ENCODE measurements around the gene SOX3. TPM values are rescaled to one million over a fixed set of nuclear protein-coding genes. Genes with fewer than 3 reads are reported as not detected.

Gene SOX3
- total RNA-seq, 1 experiment from 2014 or later, result not detected

GRCh38 chrX:140510306-140510676, 5.4 kb upstream of the SOX3 start:
- H3K9me3 ChIP-seq (ENCODE audit: control insufficient read depth in 1 of 2, insufficient read depth in 1 of 2, low read depth in 1 of 2, low read length in 2 of 2), result no peaks in the 10 kb centered on the region
- ATAC-seq, result no peak
- no peak overlapping the region for H3K4me3 ChIP-seq (replicated peaks in 1 of 2; ENCODE audit: low read depth in 1 of 2, low read length in 2 of 2)
- H3K4me2 ChIP-seq (ENCODE audit: low read length), result no peak overlapping the region
- no peaks in the 10 kb centered on the region for H3K79me2 ChIP-seq (ENCODE audit: insufficient read depth, low read length)
- ChIA-PET POLR2A (no interaction called here), CTCF (no interaction called here), RAD21 (ENCODE audit: low non-redundant PET in 1 of 2, low total read pairs in 2 of 2, uncharacterized antibody in 2 of 2, unreplicated experiment in 2 of 2) (no interaction called here)
- BruUV-seq (replicated peaks), result no TSS peak
- H2AFZ ChIP-seq (ENCODE audit: low read depth, low read length, poor library complexity, severe bottlenecking), result no peak overlapping the region
- H3K27me3 ChIP-seq (ENCODE audit: insufficient read depth, low read length), result no peaks in the 10 kb centered on the region
- H4K20me1 ChIP-seq (ENCODE audit: insufficient read depth), result no peaks in the 10 kb centered on the region
- no peaks in the 10 kb centered on the region for H3K4me1 ChIP-seq (ENCODE audit: control insufficient read depth in 1 of 2, insufficient read depth in 2 of 2, low read length in 2 of 2)
- no peak overlapping the region for H3K27ac ChIP-seq (ENCODE audit: low read depth, low read length)
- H3K36me3 ChIP-seq (ENCODE audit: control insufficient read depth in 1 of 2, insufficient read depth in 2 of 2, low read length in 2 of 2), result no peaks in the 10 kb centered on the region
- H3K9me2 ChIP-seq (ENCODE audit: insufficient read depth), result no peaks in the 10 kb centered on the region
- H3K9ac ChIP-seq (ENCODE audit: low read length), result no peak overlapping the region
- intact Hi-C loops (cut with micrococcal nuclease), result no loop called here
- no peak for DNase-seq (ENCODE audit: low read depth, low spot score)
- TF ChIP-seq ZFX (IDR thresholded peaks at IDR 0.05) (no peak), CBX3 (IDR thresholded peaks at IDR 0.05; ENCODE audit: low read depth) (no peak), YY1 (IDR thresholded peaks at IDR 0.05; ENCODE audit: extremely low read depth, insufficient replicate concordance, low read depth, low read length) (no peak), ATF3 (IDR thresholded peaks at IDR 0.05) (no peak), EGR1 (IDR thresholded peaks at IDR 0.05; ENCODE audit: low read depth) (no peak), TCF7L2 (IDR thresholded peaks at IDR 0.05; ENCODE audit: borderline replicate concordance, extremely low read depth, insufficient read depth, insufficient read length) (no peak), POLR2A (IDR thresholded peaks at IDR 0.05; ENCODE audit: borderline replicate concordance, extremely low read depth, insufficient read depth, insufficient read length) (no peak), FOSL1 (IDR thresholded peaks at IDR 0.05; ENCODE audit: low read depth) (no peak), MAX (IDR thresholded peaks at IDR 0.05) (no peak), SIN3A (IDR thresholded peaks at IDR 0.05; ENCODE audit: low read depth) (no peak), SRF (IDR thresholded peaks at IDR 0.05; ENCODE audit: low read depth) (no peak), REST (IDR thresholded peaks at IDR 0.05; ENCODE audit: low read depth) (no peak)
- TF ChIP-seq, protein P1, sequence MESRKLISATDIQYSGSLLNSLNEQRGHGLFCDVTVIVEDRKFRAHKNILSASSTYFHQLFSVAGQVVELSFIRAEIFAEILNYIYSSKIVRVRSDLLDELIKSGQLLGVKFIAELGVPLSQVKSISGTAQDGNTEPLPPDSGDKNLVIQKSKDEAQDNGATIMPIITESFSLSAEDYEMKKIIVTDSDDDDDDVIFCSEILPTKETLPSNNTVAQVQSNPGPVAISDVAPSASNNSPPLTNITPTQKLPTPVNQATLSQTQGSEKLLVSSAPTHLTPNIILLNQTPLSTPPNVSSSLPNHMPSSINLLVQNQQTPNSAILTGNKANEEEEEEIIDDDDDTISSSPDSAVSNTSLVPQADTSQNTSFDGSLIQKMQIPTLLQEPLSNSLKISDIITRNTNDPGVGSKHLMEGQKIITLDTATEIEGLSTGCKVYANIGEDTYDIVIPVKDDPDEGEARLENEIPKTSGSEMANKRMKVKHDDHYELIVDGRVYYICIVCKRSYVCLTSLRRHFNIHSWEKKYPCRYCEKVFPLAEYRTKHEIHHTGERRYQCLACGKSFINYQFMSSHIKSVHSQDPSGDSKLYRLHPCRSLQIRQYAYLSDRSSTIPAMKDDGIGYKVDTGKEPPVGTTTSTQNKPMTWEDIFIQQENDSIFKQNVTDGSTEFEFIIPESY (IDR thresholded peaks at IDR 0.05; ENCODE audit: extremely low read depth, insufficient replicate concordance, low read length), result no peak
